ENCODE measurements around the gene NDFIP2. TPM values are rescaled to one million over a fixed set of nuclear protein-coding genes. Genes with fewer than 3 reads are reported as not detected.

The NDFIP2 gene
- total RNA-seq, 1 experiment from 2014 or later = 48.4 TPM

GRCh38 chr13:79468819-79469218, 12.1 kb upstream of the NDFIP2 start:
- Histone ChIP-seq H2AFZ (no peak overlapping the region), H3K4me2 (no peak overlapping the region), H3K9me3 (ENCODE audit: insufficient read depth, low read depth) (no peaks in the 10 kb centered on the region; the same call in 1 of the 2 replicates), H3K4me3 (no peak overlapping the region), H3K36me3 (ENCODE audit: low read depth) (no peaks in the 10 kb centered on the region), H4K20me1 (ENCODE audit: insufficient read depth) (no peaks in the 10 kb centered on the region), H3K4me1 (replicated peaks; ENCODE audit: insufficient read depth) (no peaks in the 10 kb centered on the region), H3F3A (ENCODE audit: insufficient read depth, low read depth) (no peaks in the 10 kb centered on the region), H3K27me3 (ENCODE audit: insufficient read depth, low read depth) (no peaks in the 10 kb centered on the region), H3K79me2 (ENCODE audit: low read depth) (no peaks in the 10 kb centered on the region), H3K27ac (no peak overlapping the region), H3K9me2 (ENCODE audit: insufficient read depth) (no peaks in the 10 kb centered on the region)
- no peak for DNase-seq
- CTCF ChIA-PET = no interaction called here
- BruUV-seq (replicated peaks) = no TSS peak
- TF ChIP-seq, protein P1, sequence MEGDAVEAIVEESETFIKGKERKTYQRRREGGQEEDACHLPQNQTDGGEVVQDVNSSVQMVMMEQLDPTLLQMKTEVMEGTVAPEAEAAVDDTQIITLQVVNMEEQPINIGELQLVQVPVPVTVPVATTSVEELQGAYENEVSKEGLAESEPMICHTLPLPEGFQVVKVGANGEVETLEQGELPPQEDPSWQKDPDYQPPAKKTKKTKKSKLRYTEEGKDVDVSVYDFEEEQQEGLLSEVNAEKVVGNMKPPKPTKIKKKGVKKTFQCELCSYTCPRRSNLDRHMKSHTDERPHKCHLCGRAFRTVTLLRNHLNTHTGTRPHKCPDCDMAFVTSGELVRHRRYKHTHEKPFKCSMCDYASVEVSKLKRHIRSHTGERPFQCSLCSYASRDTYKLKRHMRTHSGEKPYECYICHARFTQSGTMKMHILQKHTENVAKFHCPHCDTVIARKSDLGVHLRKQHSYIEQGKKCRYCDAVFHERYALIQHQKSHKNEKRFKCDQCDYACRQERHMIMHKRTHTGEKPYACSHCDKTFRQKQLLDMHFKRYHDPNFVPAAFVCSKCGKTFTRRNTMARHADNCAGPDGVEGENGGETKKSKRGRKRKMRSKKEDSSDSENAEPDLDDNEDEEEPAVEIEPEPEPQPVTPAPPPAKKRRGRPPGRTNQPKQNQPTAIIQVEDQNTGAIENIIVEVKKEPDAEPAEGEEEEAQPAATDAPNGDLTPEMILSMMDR (conservative IDR thresholded peaks at IDR 0.05) = no peak
- no peak for TF ChIP-seq EZH2 (IDR thresholded peaks at IDR 0.05; ENCODE audit: low read depth)
- POLR2A ChIA-PET (ENCODE audit: unreplicated experiment) = no interaction called here
- intact Hi-C loops (cut with micrococcal nuclease; ENCODE audit: unreplicated experiment) = no loop called here

- no peak overlapping the region for H3K4me3 ChIP-seq
- no peak overlapping the region for H3K4me2 ChIP-seq
- no peak overlapping the region for H3K27ac ChIP-seq
- H3K9me3 ChIP-seq (ENCODE audit: insufficient read depth, low read depth) = no peaks in the 10 kb centered on the region; the same call in 1 of the 2 replicates
- no peaks in the 10 kb centered on the region for H4K20me1 ChIP-seq (ENCODE audit: insufficient read depth)
- no peak for DNase-seq
- no peaks in the 10 kb centered on the region for H3K4me1 ChIP-seq (replicated peaks; ENCODE audit: insufficient read depth)
- ChIA-PET POLR2A (ENCODE audit: unreplicated experiment) (no interaction called here), CTCF (no interaction called here)
- no peaks in the 10 kb centered on the region for H3K36me3 ChIP-seq (ENCODE audit: low read depth)
- no TSS peak for BruUV-seq (replicated peaks)
- no peaks in the 10 kb centered on the region for H3K27me3 ChIP-seq (ENCODE audit: insufficient read depth, low read depth)
- intact Hi-C loops (cut with micrococcal nuclease; ENCODE audit: unreplicated experiment) = no loop called here
- no peaks in the 10 kb centered on the region for H3K9me2 ChIP-seq (ENCODE audit: insufficient read depth)
- H3F3A ChIP-seq (ENCODE audit: insufficient read depth, low read depth) = no peaks in the 10 kb centered on the region
- TF ChIP-seq EZH2 (IDR thresholded peaks at IDR 0.05; ENCODE audit: low read depth) = no peak
- TF ChIP-seq, protein P1 (conservative IDR thresholded peaks at IDR 0.05) = no peak
- no peak overlapping the region for H2AFZ ChIP-seq
- no peaks in the 10 kb centered on the region for H3K79me2 ChIP-seq (ENCODE audit: low read depth)
Measured at GRCh38 chr13:79469608-79470007, 11.3 kb upstream of the NDFIP2 start.

GRCh38 chr13:79470666-79471065, 10.3 kb upstream of the NDFIP2 start:
- Histone ChIP-seq H3K4me1 (replicated peaks; ENCODE audit: insufficient read depth) (no peaks in the 10 kb centered on the region), H3F3A (ENCODE audit: insufficient read depth, low read depth) (no peaks in the 10 kb centered on the region), H3K79me2 (ENCODE audit: low read depth) (no peaks in the 10 kb centered on the region), H3K9me3 (ENCODE audit: insufficient read depth, low read depth) (no peaks in the 10 kb centered on the region; the same call in 1 of the 2 replicates), H3K4me2 (no peak overlapping the region), H3K27me3 (ENCODE audit: insufficient read depth, low read depth) (no peaks in the 10 kb centered on the region), H3K27ac (no peak overlapping the region), H3K4me3 (no peak overlapping the region), H4K20me1 (ENCODE audit: insufficient read depth) (no peaks in the 10 kb centered on the region), H2AFZ (no peak overlapping the region), H3K36me3 (ENCODE audit: low read depth) (no peaks in the 10 kb centered on the region), H3K9me2 (ENCODE audit: insufficient read depth) (no peaks in the 10 kb centered on the region)
- no peak for DNase-seq
- intact Hi-C loops (cut with micrococcal nuclease; ENCODE audit: unreplicated experiment) = no loop called here
- CTCF ChIA-PET = interaction anchor here (0.7 kb wide), 1 partner anchor 11 kb away, joined by 3 read pairs; no protein-coding TSS in a partner anchor
- TF ChIP-seq, protein P1 (conservative IDR thresholded peaks at IDR 0.05) = no peak
- no peak for TF ChIP-seq EZH2 (IDR thresholded peaks at IDR 0.05; ENCODE audit: low read depth)
- no TSS peak for BruUV-seq (replicated peaks)
- POLR2A ChIA-PET (ENCODE audit: unreplicated experiment) = no interaction called here
